ENCODE results near the gene PARD3.

DNA sequence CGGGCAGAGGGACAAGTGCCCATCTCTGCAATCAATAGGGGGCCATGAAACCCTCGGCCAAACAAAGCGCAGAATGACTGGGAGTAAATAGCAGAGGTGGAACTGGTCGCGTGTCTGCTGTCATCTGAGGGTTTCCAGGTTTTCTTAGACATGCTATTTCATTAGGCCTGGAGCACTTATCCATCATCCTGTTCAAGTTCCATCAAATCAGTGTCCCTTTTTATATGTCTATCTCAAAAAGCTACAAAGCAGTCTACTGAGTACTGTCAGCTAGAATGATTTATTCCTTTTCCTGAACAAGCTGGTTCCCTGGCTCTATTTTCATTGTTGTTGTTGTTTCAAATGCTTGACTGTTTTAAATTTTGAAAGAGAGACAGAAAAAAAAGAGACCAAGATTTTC, 590.5 kb downstream of the PARD3 start:
- no peak for TF ChIP-seq RFX5 (IDR thresholded peaks at IDR 0.05; ENCODE audit: low read depth, low read length)
- TF ChIP-seq BRCA1 (IDR thresholded peaks at IDR 0.05; ENCODE audit: low read depth, low read length): no peak
- TF ChIP-seq, protein P1, sequence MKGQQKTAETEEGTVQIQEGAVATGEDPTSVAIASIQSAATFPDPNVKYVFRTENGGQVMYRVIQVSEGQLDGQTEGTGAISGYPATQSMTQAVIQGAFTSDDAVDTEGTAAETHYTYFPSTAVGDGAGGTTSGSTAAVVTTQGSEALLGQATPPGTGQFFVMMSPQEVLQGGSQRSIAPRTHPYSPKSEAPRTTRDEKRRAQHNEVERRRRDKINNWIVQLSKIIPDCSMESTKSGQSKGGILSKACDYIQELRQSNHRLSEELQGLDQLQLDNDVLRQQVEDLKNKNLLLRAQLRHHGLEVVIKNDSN (IDR thresholded peaks at IDR 0.05; ENCODE audit: borderline replicate concordance, extremely low read length, insufficient read depth, low read depth, low read length): no peak
- no peak for TF ChIP-seq NFYB (IDR thresholded peaks at IDR 0.05; ENCODE audit: insufficient read depth, low read depth, low read length)
- TF ChIP-seq NR2C2 (IDR thresholded peaks at IDR 0.05; ENCODE audit: borderline replicate concordance, control insufficient read depth, insufficient read length, low read depth): no peak
- TF ChIP-seq CBX3 (IDR thresholded peaks at IDR 0.05; ENCODE audit: borderline replicate concordance, low read depth): no peak
- TF ChIP-seq, protein P2, sequence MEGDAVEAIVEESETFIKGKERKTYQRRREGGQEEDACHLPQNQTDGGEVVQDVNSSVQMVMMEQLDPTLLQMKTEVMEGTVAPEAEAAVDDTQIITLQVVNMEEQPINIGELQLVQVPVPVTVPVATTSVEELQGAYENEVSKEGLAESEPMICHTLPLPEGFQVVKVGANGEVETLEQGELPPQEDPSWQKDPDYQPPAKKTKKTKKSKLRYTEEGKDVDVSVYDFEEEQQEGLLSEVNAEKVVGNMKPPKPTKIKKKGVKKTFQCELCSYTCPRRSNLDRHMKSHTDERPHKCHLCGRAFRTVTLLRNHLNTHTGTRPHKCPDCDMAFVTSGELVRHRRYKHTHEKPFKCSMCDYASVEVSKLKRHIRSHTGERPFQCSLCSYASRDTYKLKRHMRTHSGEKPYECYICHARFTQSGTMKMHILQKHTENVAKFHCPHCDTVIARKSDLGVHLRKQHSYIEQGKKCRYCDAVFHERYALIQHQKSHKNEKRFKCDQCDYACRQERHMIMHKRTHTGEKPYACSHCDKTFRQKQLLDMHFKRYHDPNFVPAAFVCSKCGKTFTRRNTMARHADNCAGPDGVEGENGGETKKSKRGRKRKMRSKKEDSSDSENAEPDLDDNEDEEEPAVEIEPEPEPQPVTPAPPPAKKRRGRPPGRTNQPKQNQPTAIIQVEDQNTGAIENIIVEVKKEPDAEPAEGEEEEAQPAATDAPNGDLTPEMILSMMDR (IDR thresholded peaks at IDR 0.05 in 2 of 3, conservative IDR thresholded peaks at IDR 0.05 in 1 of 3; ENCODE audit: control insufficient read depth in 2 of 3, extremely low read depth in 1 of 3, insufficient read depth in 1 of 3, low read depth in 3 of 3, low read length in 3 of 3): no peak
- TF ChIP-seq POLR2AphosphoS5 (IDR thresholded peaks at IDR 0.05; ENCODE audit: low read length): no peak
- TF ChIP-seq, protein P3, sequence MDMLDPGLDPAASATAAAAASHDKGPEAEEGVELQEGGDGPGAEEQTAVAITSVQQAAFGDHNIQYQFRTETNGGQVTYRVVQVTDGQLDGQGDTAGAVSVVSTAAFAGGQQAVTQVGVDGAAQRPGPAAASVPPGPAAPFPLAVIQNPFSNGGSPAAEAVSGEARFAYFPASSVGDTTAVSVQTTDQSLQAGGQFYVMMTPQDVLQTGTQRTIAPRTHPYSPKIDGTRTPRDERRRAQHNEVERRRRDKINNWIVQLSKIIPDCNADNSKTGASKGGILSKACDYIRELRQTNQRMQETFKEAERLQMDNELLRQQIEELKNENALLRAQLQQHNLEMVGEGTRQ (IDR thresholded peaks at IDR 0.05; ENCODE audit: borderline replicate concordance, low read depth, low read length): no peak
- TF ChIP-seq ESRRA (IDR thresholded peaks at IDR 0.05; ENCODE audit: low read length): no peak
- TF ChIP-seq, protein P4, sequence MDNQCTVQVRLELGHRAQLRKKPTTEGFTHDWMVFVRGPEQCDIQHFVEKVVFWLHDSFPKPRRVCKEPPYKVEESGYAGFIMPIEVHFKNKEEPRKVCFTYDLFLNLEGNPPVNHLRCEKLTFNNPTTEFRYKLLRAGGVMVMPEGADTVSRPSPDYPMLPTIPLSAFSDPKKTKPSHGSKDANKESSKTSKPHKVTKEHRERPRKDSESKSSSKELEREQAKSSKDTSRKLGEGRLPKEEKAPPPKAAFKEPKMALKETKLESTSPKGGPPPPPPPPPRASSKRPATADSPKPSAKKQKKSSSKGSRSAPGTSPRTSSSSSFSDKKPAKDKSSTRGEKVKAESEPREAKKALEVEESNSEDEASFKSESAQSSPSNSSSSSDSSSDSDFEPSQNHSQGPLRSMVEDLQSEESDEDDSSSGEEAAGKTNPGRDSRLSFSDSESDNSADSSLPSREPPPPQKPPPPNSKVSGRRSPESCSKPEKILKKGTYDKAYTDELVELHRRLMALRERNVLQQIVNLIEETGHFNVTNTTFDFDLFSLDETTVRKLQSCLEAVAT (IDR thresholded peaks at IDR 0.05): no peak
- no peak for TF ChIP-seq CHD2 (IDR thresholded peaks at IDR 0.05; ENCODE audit: borderline replicate concordance, low read depth, low read length)

All from GM12878 (cell line).